Gastrocnemius medialis (tissue), 4 donors: ENCODE data around the gene NBPF3.

Experiments used
- CTCF ChIP-seq, 5 experiments: fragments of 450-650 bp in 3 of 5; fragments of 200-600 bp in 2 of 5; sonication (generic) in 2 of 5; IDR thresholded peaks in 4 of 5; conservative IDR thresholded peaks in 1 of 5; 1 replicate in 4 of 5; 2 replicates in 1 of 5; pipeline ENCODE4 v1.5.1; 2016 to 2019; ENCODE audit warnings: antibody characterized with exemption in 5 of 5, mild to moderate bottlenecking in 3 of 5, moderate library complexity in 3 of 5
- POLR2A ChIP-seq, 2 donors: fragments of 450-650 bp; IDR thresholded peaks; one replicate each; pipeline ENCODE4 v1.6.1; 2017; ENCODE audit warnings: antibody characterized with exemption in 2 of 2, mild to moderate bottlenecking in 2 of 2, moderate library complexity in 2 of 2

GRCh38 chr1:21468599-21468998 lies 28.7 kb downstream of the NBPF3 start:
- TF ChIP-seq POLR2A (IDR thresholded peaks at IDR 0.05) (no peak), CTCF (IDR thresholded peaks at IDR 0.05 in 4 of 5, conservative IDR thresholded peaks at IDR 0.05 in 1 of 5) (no peak)
